Spinal cord (tissue), 10 donors: Measurements from ENCODE around the gene SLCO3A1. TPM values are rescaled to one million over a fixed set of nuclear protein-coding genes. Genes with fewer than 3 reads are reported as not detected.

Source experiments
- DNase-seq, 6 donors: peaks; one replicate each; pipeline versions ENCODE4 v3.0.0 to v3.0.0-alpha.2; 2013 to 2015; ENCODE audit warnings: low spot score in 6 of 6, low read depth in 4 of 6
- H3K27ac ChIP-seq: one replicate; pipeline ENCODE4 v1.5.1; 2013; ENCODE audit warnings: low read depth, low read length, control low read depth
- H3K27me3 ChIP-seq: one replicate; pipeline ENCODE4 v1.6.1; 2013; ENCODE audit warnings: low read length; ENCODE audit not compliant: control insufficient read depth, insufficient read depth
- H3K36me3 ChIP-seq: one replicate; pipeline ENCODE4 v1.6.1; 2013; ENCODE audit warnings: low read length; ENCODE audit not compliant: control insufficient read depth, insufficient read depth
- H3K4me1 ChIP-seq: one replicate; pipeline ENCODE4 v1.6.1; 2013; ENCODE audit warnings: low read length; ENCODE audit not compliant: control insufficient read depth, insufficient read depth
- H3K4me3 ChIP-seq: one replicate; pipeline ENCODE4 v1.5.1; 2013; ENCODE audit warnings: low read depth, low read length, control low read depth
- H3K9me3 ChIP-seq: one replicate; pipeline ENCODE4 v1.6.1; 2013; ENCODE audit warnings: low read length; ENCODE audit not compliant: control insufficient read depth, insufficient read depth
- WGBS: methylation state at CpG from one replicate; pipeline ENCODE4 v1.1.5; 2013; ENCODE audit warnings: missing lambda C conversion rate; ENCODE audit not compliant: insufficient coverage; 5-methylcytosine and 5-hydroxymethylcytosine counted together
- polyA plus RNA-seq, 2 donors: library from polyadenylated mRNA; unstranded; fragments of 120-200 nt; gene quantifications; one replicate each; pipeline ENCODE4 v1.2.1, GENCODE V29; 2013; ENCODE audit not compliant: insufficient read length in 2 of 2
- total RNA-seq, 2 donors: library from RNA; depleted of rRNA in 1 of 2; stranded (reverse); fragments of 120-200 nt in 1 of 2; fragments of >200 nt in 1 of 2; gene quantifications; one replicate each; pipeline versions ENCODE4 v1.2.3 to v1.2.4, GENCODE V29; 2013 to 2014
- donor health status: healthy.

The SLCO3A1 gene
- total and polyA plus RNA-seq, 4 donors: 4.6 to 22.2 (median 13.0) TPM

DNA sequence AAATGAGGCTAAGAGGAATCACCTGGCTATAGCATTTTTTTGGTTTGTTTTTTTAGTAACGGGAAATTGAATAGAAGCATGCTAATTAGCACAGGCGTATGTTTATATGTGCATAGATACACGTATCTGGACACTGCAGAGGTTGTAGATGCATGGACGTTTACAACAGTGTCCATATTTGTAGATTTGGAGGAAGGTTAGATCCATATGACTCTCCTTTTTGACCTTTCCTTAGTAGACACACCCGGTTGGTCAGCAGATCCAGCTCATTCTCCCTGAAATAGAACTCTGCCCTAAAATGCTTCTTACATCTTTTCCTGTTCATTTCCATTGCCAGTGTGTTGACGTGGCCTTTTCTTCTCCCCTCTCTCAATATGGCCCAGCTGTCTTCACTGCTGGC, 60.1 kb downstream of the SLCO3A1 start:
- peaks cover 4% of the 10 kb centered on the region for H3K36me3 ChIP-seq
- WGBS: 88% methylated on average over 5 of the region's 6 CpGs
- no peak for DNase-seq
- no peaks in the 10 kb centered on the region for H3K9me3 ChIP-seq
- peaks cover 2% of the 10 kb centered on the region for H3K27me3 ChIP-seq
- no peak overlapping the region for H3K4me3 ChIP-seq
- H3K27ac ChIP-seq: no peak overlapping the region
- peaks cover 6% of the 10 kb centered on the region for H3K4me1 ChIP-seq

DNA sequence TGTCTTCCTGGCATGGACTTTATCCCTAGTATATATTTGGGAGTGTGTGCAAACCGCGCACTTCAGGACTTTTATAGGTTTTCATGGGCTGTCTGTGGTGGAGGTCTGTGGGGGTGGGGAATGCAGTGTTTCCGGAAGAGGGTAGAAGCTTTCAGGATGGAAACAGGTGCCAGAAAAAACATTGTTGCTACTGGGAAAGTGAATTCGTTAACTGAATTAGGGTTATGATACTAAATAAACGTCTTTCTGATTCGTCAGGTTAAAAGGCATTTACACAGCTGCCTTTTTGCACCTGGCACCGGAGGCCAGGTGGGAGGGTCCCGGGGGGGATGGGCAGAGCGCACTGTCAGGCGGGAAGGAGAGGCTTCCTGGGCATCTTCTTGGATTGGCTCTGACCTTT, 62.1 kb downstream of the SLCO3A1 start:
- Histone ChIP-seq H3K27ac (no peak overlapping the region), H3K27me3 (peaks cover 2% of the 10 kb centered on the region), H3K36me3 (peaks cover 4% of the 10 kb centered on the region), H3K4me3 (no peak overlapping the region), H3K4me1 (peaks cover 8% of the 10 kb centered on the region), H3K9me3 (no peaks in the 10 kb centered on the region)
- no peak for DNase-seq
- 86% methylated on average over 10 of the region's 10 CpGs for WGBS

DNA sequence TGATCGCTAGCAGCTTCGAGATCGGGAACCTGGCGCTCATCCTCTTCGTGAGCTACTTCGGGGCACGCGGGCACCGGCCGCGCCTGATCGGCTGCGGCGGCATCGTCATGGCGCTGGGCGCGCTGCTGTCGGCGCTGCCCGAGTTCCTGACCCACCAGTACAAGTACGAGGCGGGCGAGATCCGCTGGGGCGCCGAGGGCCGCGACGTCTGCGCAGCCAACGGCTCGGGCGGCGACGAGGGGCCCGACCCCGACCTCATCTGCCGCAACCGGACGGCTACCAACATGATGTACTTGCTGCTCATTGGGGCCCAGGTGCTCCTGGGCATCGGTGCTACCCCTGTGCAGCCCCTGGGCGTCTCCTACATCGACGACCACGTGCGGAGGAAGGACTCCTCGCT, 62.5 kb downstream of the SLCO3A1 start:
- H3K27me3 ChIP-seq: peaks cover 2% of the 10 kb centered on the region
- peaks cover 8% of the 10 kb centered on the region for H3K4me1 ChIP-seq
- DNase-seq: no peak
- WGBS: 97% methylated on average over 48 of the region's 48 CpGs
- H3K9me3 ChIP-seq: no peaks in the 10 kb centered on the region
- peaks cover 4% of the 10 kb centered on the region for H3K36me3 ChIP-seq
- H3K4me3 ChIP-seq: no peak overlapping the region
- H3K27ac ChIP-seq: no peak overlapping the region

DNA sequence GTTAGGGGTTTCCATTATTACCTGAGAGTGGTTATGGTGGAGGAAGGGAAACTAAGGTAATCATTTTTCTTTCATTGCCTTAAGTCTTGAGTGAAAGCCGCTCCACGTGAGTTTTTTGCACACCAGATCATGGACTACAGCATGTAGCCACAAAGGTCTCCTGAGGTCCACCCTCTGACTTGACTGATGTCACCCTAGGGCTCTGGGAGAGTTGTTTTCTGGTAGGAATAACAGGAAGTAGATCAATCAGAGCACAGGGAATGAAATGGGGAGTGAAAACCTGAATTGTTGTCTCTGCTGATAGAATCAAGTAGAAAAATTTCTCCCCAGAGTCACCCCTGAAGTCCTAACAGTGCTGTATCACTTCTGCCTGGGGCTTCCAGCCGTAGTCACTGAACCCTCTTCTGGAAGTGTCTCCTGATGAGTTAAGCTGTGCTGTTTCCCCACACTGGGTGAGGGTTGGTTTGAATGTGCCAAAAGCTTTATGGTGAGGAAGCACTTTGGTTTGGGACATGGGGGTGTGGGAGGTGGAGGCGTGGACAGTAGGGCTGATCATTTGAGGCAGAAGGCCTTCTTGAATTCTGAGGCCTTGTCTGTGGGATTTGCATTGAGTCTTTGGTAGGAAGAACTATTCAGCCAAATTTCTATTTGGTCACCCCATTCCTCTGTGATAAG, 64.3 kb downstream of the SLCO3A1 start:
- H3K36me3 ChIP-seq: peaks cover 4% of the 10 kb centered on the region
- H3K4me1 ChIP-seq: peaks cover 15% of the 10 kb centered on the region
- DNase-seq: no peak
- H3K4me3 ChIP-seq: no peak overlapping the region
- peaks cover 9% of the 10 kb centered on the region for H3K27me3 ChIP-seq
- 100% methylated on average over 3 of the region's 4 CpGs for WGBS
- H3K9me3 ChIP-seq: no peaks in the 10 kb centered on the region
- no peak overlapping the region for H3K27ac ChIP-seq

DNA sequence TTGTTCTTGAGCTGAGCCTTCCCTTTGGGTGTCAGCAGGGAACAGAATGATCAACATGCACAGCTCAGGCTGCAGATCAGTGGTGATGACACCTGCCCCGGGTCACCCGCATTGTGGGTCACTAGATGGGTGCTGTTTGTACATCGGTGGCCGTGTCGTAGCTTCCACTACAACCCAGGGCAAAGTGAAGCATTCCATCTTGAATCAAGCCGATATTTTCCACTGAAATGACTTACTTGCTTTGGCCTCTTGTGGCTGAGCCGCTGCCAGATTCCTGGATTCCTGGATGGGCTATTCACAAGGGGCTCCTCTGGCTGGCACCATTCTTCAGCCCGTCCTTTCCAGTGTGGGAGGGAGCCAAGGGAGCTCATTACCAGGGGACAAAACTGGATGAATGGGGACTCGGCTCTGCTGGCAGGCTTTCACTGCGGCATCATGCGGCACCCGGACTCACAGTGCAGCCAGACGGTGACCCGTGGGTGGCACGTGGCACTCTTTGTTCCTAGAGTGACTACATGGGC, 65.6 kb downstream of the SLCO3A1 start:
- DNase-seq: peak in 5 of 6 donors; percentile 50 to 91 (median 59)
- WGBS: 46% methylated on average over 15 of the region's 15 CpGs
- Histone ChIP-seq H3K27ac (no peak overlapping the region), H3K36me3 (peaks cover 4% of the 10 kb centered on the region), H3K4me1 (peaks cover 18% of the 10 kb centered on the region), H3K4me3 (no peak overlapping the region), H3K9me3 (no peaks in the 10 kb centered on the region), H3K27me3 (peaks cover 17% of the 10 kb centered on the region)

DNA sequence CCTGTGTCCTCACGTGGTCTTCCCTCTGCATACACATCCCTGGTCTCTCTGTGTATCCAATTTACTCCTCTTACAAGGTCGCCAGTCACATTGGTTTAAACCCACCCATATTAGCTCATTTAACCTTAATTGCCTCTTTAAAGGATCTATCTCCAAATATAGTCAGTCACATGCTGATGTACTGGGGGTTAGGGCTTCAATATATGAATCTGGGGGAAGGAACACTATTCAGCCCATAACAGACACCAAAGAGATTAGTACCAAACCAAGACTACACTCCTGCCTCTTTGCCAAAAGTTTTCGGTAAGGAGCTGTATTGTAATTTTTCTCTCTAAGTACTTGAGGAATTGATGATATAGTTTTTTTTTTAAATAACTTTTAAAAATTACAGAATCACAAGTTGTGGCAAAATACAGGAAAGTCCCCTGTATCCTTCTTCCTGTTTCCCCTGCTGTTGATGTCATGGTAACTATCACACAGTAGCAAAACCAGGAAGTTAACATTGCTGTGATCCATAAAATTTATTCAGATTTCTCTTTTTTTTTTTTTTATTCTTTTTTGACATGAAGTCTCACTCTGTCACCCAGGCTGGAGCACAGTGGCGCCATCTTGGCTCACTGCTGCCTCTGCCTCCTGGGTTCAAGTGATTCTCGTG, 67.8 kb downstream of the SLCO3A1 start:
- peaks cover 2% of the 10 kb centered on the region for H3K36me3 ChIP-seq
- WGBS: 85% methylated on average over 3 of the region's 5 CpGs
- H3K27me3 ChIP-seq: peaks cover 17% of the 10 kb centered on the region
- no peak overlapping the region for H3K27ac ChIP-seq
- no peaks in the 10 kb centered on the region for H3K9me3 ChIP-seq
- H3K4me1 ChIP-seq: peaks cover 18% of the 10 kb centered on the region
- H3K4me3 ChIP-seq: no peak overlapping the region
- no peak for DNase-seq

DNA sequence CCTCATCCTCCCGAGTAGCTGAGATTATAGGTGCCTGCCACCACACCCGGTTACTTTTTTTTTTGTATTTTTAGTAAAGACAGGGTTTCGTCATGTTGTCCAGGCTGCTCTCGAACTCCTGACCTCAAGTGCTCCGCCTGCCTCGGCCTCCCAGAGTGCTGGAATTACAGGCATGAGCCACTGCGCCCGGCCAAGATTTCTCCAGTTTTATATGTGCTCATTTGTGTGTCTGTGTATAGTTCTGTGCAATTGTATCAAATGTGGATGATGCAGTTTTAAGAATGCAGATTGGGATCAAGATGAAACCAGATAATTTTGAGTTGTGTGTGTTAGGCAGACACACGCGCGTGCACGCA, 68.3 kb downstream of the SLCO3A1 start:
- no peaks in the 10 kb centered on the region for H3K9me3 ChIP-seq
- H3K4me1 ChIP-seq: peaks cover 18% of the 10 kb centered on the region
- H3K27me3 ChIP-seq: peaks cover 17% of the 10 kb centered on the region
- no peak overlapping the region for H3K4me3 ChIP-seq
- 86% methylated on average over 8 of the region's 12 CpGs for WGBS
- no peaks in the 10 kb centered on the region for H3K36me3 ChIP-seq
- no peak for DNase-seq
- H3K27ac ChIP-seq: no peak overlapping the region

DNA sequence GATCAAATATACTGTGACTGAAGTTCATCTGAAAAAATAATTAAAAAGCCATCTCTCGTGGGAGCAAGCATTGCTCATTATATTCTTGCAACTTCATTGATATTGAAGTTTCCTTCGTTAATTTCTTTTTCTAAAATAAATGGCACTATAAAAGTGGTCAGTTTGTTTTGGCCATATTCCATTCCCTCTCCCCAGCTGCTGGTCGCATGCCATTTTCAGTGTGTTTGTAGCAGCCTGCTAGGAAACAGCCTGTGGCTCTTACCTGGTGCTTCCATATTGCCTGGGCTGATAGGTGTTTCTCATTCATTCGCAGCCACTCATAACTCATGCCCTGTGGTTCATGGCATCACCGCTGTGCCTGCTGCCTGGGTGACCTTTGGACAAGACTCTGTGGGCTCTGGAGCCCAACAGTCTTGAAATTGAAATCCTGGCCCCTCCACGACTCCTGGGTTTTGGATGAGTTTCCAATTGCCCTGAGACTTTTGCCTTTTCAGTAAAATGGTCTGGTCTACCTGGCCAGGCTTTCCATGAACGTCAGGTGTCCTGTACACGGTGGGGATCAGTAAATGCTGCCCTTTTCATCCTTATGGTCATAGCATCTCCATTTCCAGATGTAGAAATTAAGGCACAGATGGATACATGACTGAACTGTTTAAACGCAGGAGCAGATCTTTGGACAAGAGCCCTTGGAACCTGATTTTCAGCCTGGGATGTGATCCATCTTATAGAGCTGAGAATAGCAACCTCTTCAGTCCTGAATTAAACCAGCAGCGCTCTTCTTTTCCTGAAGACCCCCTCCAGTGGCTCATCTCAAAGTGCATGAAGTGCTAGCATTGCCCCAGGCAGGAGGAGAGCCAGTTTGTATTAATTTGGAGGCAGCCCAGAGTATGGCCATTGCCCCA, 69.4 kb downstream of the SLCO3A1 start:
- DNase-seq: peak in 2 of 6 donors; percentile 36 to 80
- Histone ChIP-seq H3K9me3 (no peaks in the 10 kb centered on the region), H3K27ac (no peak overlapping the region), H3K4me1 (peaks cover 20% of the 10 kb centered on the region), H3K4me3 (no peak overlapping the region), H3K27me3 (peaks cover 17% of the 10 kb centered on the region), H3K36me3 (no peaks in the 10 kb centered on the region)
- 53% methylated on average over 7 of the region's 10 CpGs for WGBS

DNA sequence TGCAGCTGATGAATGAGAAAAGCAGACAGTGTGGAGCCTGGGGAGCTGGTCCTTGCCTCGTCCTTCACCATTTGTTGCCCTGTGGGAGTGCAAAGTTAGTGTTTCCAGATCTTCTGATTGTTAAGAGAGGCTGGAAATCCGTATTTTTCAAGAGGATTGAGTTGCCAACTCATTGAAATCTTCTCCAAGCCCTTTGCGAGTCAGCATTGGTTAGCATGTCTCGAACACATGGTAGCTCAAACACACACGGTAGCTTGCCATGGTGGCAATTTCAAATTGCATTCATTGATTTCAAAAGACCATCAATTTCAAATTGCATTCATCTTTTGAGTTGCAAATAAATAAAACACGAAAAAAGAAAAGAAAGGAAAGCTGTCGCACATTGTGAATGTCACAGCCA, 70.7 kb downstream of the SLCO3A1 start:
- Histone ChIP-seq H3K27me3 (peaks cover 15% of the 10 kb centered on the region), H3K9me3 (no peaks in the 10 kb centered on the region), H3K27ac (no peak overlapping the region), H3K36me3 (no peaks in the 10 kb centered on the region), H3K4me3 (no peak overlapping the region), H3K4me1 (peaks cover 19% of the 10 kb centered on the region)
- 75% methylated on average over 6 of the region's 7 CpGs for WGBS
- peak in 1 of 6 donors; percentile 53 for DNase-seq
